OCI-LY3 (cell line): ENCODE data around the gene WDFY4.

Experiments used
- H2AFZ ChIP-seq: fragments of 200-600, 300-600 bp; shearing (Covaris generic); 2 replicates; pipeline ENCODE4 v1.6.0; 2014; ENCODE audit warnings: antibody characterized with exemption, low read depth, low read length
- H3K27ac ChIP-seq: fragments of 200-600, 300-600 bp; sonication (generic); 2 replicates; pipeline ENCODE4 v1.5.1; 2014; ENCODE audit warnings: mild to moderate bottlenecking, low read length, moderate library complexity, mixed read lengths
- H3K27me3 ChIP-seq: fragments of 200-600, 300-600 bp; sonication (generic); 2 replicates; pipeline ENCODE4 v1.6.1; 2014; ENCODE audit warnings: low read depth, low read length, mixed read lengths
- H3K36me3 ChIP-seq: fragments of 200-600, 300-600 bp; sonication (generic); replicated peaks from 2 replicates; pipeline ENCODE3; 2014; ENCODE audit warnings: low read depth, low read length, mixed read lengths
- H3K4me1 ChIP-seq: fragments of 300-600, 200-600 bp; sonication (generic); 2 replicates; pipeline ENCODE4 v1.6.1; 2014; ENCODE audit warnings: low read length, mixed read lengths
- H3K4me2 ChIP-seq: fragments of 200-600, 300-600 bp; sonication (generic); 2 replicates; pipeline ENCODE4 v1.6.1; 2014; ENCODE audit warnings: low read length, mixed read lengths
- H3K4me3 ChIP-seq: fragments of 300-600, 200-600 bp; sonication (generic); 2 replicates; pipeline ENCODE4 v1.5.1; 2014; ENCODE audit warnings: antibody characterized with exemption, mild to moderate bottlenecking, low read length, moderate library complexity
- H3K79me2 ChIP-seq: fragments of 300-600, 200-600 bp; shearing (Covaris generic); 2 replicates; pipeline ENCODE4 v1.6.1; 2014; ENCODE audit warnings: mild to moderate bottlenecking, low read length, mixed read lengths
- H3K9ac ChIP-seq: fragments of 300-600, 200-600 bp; shearing (Covaris generic); 2 replicates; pipeline ENCODE4 v1.6.0; 2014; ENCODE audit warnings: mild to moderate bottlenecking, low read length, moderate library complexity
- H3K9me3 ChIP-seq: fragments of 200-600, 300-600 bp; shearing (Covaris generic); 2 replicates; pipeline ENCODE4 v1.6.1; 2014; ENCODE audit warnings: low read length, mixed read lengths; ENCODE audit not compliant: insufficient read depth
- H4K20me1 ChIP-seq: fragments of 200-600, 300-600 bp; sonication (generic); 2 replicates; pipeline ENCODE4 v1.6.1; 2016; ENCODE audit warnings: low read length, mixed read lengths; ENCODE audit not compliant: insufficient read depth
- CTCF ChIP-seq: fragments of 200-600, 300-600 bp; sonication (generic); IDR thresholded peaks from 2 replicates; pipeline ENCODE4 v1.5.1; 2014; ENCODE audit warnings: antibody characterized with exemption, low read length, low read depth
- EZH2phosphoT487 ChIP-seq: fragments of 200-600 bp; shearing (Covaris generic); IDR thresholded peaks from 2 replicates; pipeline ENCODE4 v1.6.1; 2018; ENCODE audit warnings: antibody characterized with exemption, mixed run types, low read depth

The WDFY4 gene

DNA sequence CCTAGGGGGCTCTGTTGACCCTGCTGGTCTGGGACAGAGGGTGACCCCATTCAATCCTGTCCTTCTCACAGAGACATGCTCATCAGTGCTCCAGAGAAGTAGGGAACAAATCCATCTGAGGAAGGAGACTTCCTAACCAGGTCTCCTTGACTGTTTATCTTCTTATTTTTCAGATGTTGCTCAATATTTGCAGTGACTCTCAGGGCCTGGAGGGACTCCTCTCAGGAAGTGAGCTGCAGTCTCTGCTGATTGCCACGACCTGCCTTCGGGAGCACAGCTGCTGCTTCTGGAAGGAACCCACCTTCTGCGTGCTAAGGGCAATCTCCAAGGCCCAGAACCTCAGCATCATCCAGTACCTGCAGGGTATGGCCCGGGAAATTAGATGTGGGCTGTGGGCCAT, 41.0 kb downstream of the WDFY4 start:
- H3K4me1 ChIP-seq = peaks cover 8% of the 10 kb centered on the region; the same call in 1 of the 2 replicates
- no peak overlapping the region for H3K4me2 ChIP-seq
- no peaks in the 10 kb centered on the region for H3K9me3 ChIP-seq
- H3K27ac ChIP-seq = no peak overlapping the region
- H3K27me3 ChIP-seq = no peaks in the 10 kb centered on the region
- H3K36me3 ChIP-seq = peaks cover 83% of the 10 kb centered on the region
- H3K4me3 ChIP-seq = no peak overlapping the region
- TF ChIP-seq EZH2phosphoT487 (no peak), CTCF (no peak)
- peaks cover 10% of the 10 kb centered on the region for H3K79me2 ChIP-seq
- no peak overlapping the region for H3K9ac ChIP-seq
- no peak overlapping the region for H2AFZ ChIP-seq
- peaks cover 26% of the 10 kb centered on the region for H4K20me1 ChIP-seq

GRCh38 chr10:48727866-48728265, 43.2 kb downstream of the WDFY4 start:
- Histone ChIP-seq H3K9me3 (no peaks in the 10 kb centered on the region), H3K79me2 (no peaks in the 10 kb centered on the region), H2AFZ (no peak overlapping the region), H3K9ac (no peak overlapping the region), H4K20me1 (peaks cover 9% of the 10 kb centered on the region), H3K27me3 (no peaks in the 10 kb centered on the region), H3K36me3 (peaks cover 78% of the 10 kb centered on the region), H3K4me2 (no peak overlapping the region), H3K4me1 (peaks cover 8% of the 10 kb centered on the region; the same call in 1 of the 2 replicates), H3K4me3 (no peak overlapping the region), H3K27ac (peak overlapping the region; percentile 11; the same call in 1 of the 2 replicates)
- TF ChIP-seq CTCF = no peak
- no peak for TF ChIP-seq EZH2phosphoT487

GRCh38 chr10:48729222-48729621, 44.5 kb downstream of the WDFY4 start:
- Histone ChIP-seq H4K20me1 (peaks cover 1% of the 10 kb centered on the region), H3K27ac (no peak overlapping the region), H2AFZ (no peak overlapping the region), H3K9ac (no peak overlapping the region), H3K4me1 (peaks cover 8% of the 10 kb centered on the region; the same call in 1 of the 2 replicates), H3K36me3 (peaks cover 79% of the 10 kb centered on the region), H3K9me3 (no peaks in the 10 kb centered on the region), H3K4me2 (no peak overlapping the region), H3K27me3 (no peaks in the 10 kb centered on the region), H3K4me3 (no peak overlapping the region), H3K79me2 (no peaks in the 10 kb centered on the region)
- TF ChIP-seq CTCF (no peak), EZH2phosphoT487 (no peak)

- H3K4me1 ChIP-seq = peaks cover 8% of the 10 kb centered on the region; the same call in 1 of the 2 replicates
- H4K20me1 ChIP-seq = no peaks in the 10 kb centered on the region; the same call in 1 of the 2 replicates
- H3K4me3 ChIP-seq = no peak overlapping the region
- no peak overlapping the region for H3K9ac ChIP-seq
- H2AFZ ChIP-seq = no peak overlapping the region
- no peak for TF ChIP-seq CTCF
- no peak for TF ChIP-seq EZH2phosphoT487
- H3K4me2 ChIP-seq = no peak overlapping the region
- H3K27ac ChIP-seq = no peak overlapping the region
- H3K36me3 ChIP-seq = peaks cover 76% of the 10 kb centered on the region
- H3K79me2 ChIP-seq = no peaks in the 10 kb centered on the region
- H3K9me3 ChIP-seq = no peaks in the 10 kb centered on the region
- H3K27me3 ChIP-seq = no peaks in the 10 kb centered on the region
Observed at GRCh38 chr10:48729941-48730457, 45.3 kb downstream of the WDFY4 start.
